ENCODE results near the gene WNT7A.
A peak's percentile ranks its signal among the peaks of the same experiment; 100 is the strongest.

Gene WNT7A

DNA sequence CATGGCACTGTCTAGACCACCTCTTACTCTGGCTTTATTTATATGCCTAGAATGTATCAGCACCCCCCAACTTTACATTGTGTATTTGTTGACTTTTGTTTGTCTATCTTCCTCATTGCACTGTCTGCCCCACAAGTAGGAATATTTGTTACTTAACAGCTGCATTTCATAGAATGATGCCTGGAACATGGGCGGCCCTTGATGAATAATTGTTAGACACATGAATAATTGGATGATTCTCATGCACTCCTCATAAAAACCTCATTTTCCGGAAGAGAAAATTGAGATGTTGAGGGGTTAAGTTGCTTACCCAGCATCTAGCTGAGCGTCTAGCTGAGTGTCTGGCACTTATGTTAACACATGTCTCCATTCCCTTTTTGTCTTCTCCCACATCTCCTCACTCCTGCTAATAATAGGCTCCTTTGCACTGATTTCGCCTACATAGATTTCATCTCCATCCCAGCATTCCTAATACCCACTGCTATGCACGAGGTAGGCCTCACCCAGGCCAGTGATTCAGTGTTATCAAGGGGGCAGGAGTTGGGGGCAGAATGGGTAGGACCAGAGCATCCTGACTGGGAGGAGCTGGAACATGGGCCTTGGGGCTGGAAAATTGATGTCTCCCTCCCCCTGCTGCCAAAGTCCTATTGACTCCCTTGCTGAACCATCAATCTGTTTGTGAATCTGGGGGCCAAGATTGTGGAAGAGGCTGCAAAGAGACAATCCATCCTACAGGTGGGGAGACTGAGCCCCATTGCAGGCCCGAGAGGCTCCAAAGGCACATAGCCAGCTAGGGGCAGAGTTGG, 7.8 kb upstream of the WNT7A start:
- H2BK12ac ChIP-seq (ENCODE audit: low read length in 2 of 2), result no peak overlapping the region
- H3K14ac ChIP-seq (ENCODE audit: low read length in 2 of 2), result no peak overlapping the region
- no peak overlapping the region for H3K18ac ChIP-seq (ENCODE audit: low read depth in 1 of 2, low read length in 2 of 2)
- H3K4me1 ChIP-seq (ENCODE audit: control insufficient read depth, insufficient read depth, low read depth, low read length), result no peaks in the 10 kb centered on the region
- no peak overlapping the region for H3K23ac ChIP-seq (ENCODE audit: low read length in 2 of 2)
- no peaks in the 10 kb centered on the region for H3K79me1 ChIP-seq (replicated peaks; ENCODE audit: low read length, poor library complexity, severe bottlenecking)
- no peak overlapping the region for H2BK15ac ChIP-seq (ENCODE audit: low read depth, poor library complexity, severe bottlenecking)
- H3K4me2 ChIP-seq (ENCODE audit: low read length, poor library complexity, severe bottlenecking), result no peak overlapping the region
- no peak overlapping the region for H2AK5ac ChIP-seq (ENCODE audit: low read length, severe bottlenecking)
- no peak overlapping the region for H3K27ac ChIP-seq (ENCODE audit: low read length, poor library complexity, severe bottlenecking)
- no peak overlapping the region for H2AFZ ChIP-seq (ENCODE audit: low read depth, low read length)
- H3K27me3 ChIP-seq (ENCODE audit: control insufficient read depth in 1 of 2, insufficient read depth in 1 of 2, low read length in 2 of 2), result peaks cover 46 to 53% of the 10 kb centered on the region in 2 experiments
- no peaks in the 10 kb centered on the region for H3K9me3 ChIP-seq (ENCODE audit: control insufficient read depth, low read length)
- no peak overlapping the region for H3K4me3 ChIP-seq (ENCODE audit: insufficient read depth in 1 of 2, low read depth in 1 of 2, low read length in 2 of 2)
- no peak overlapping the region for H3K9ac ChIP-seq (ENCODE audit: low read length)
- H4K8ac ChIP-seq (ENCODE audit: low read length), result no peak overlapping the region
- no peaks in the 10 kb centered on the region for H3K36me3 ChIP-seq (ENCODE audit: control insufficient read depth in 1 of 2, insufficient read depth in 2 of 2, low read depth in 1 of 2, low read length in 2 of 2)
- peak overlapping the region; percentile 58 for H2BK5ac ChIP-seq (ENCODE audit: low read depth, low read length, poor library complexity, severe bottlenecking)
- no peak overlapping the region for H2BK120ac ChIP-seq (ENCODE audit: low read depth, low read length)
- H4K91ac ChIP-seq (ENCODE audit: low read length), result no peak overlapping the region
- DNase-seq, result no peak
- no peak overlapping the region for H3K4ac ChIP-seq (ENCODE audit: low read depth in 1 of 2, low read length in 2 of 2)
- whole genome bisulfite sequencing, result 84% methylated on average over 5 of the region's 6 CpGs

- H3K4me1 ChIP-seq (ENCODE audit: control insufficient read depth, insufficient read depth, low read depth, low read length), result no peaks in the 10 kb centered on the region
Observed at GRCh38 chr3:13886593-13887129, 6.8 kb upstream of the WNT7A start.

GRCh38 chr3:13885704-13886010, 5.8 kb upstream of the WNT7A start:
- 49% methylated on average over 8 of the region's 8 CpGs for WGBS
- Histone ChIP-seq H3K27me3 (ENCODE audit: control insufficient read depth in 1 of 2, insufficient read depth in 1 of 2, low read length in 2 of 2) (peaks cover 63 to 73% of the 10 kb centered on the region in 2 experiments), H3K27ac (ENCODE audit: low read length, poor library complexity, severe bottlenecking) (no peak overlapping the region), H4K91ac (ENCODE audit: low read length) (no peak overlapping the region), H3K36me3 (ENCODE audit: control insufficient read depth in 1 of 2, insufficient read depth in 2 of 2, low read depth in 1 of 2, low read length in 2 of 2) (no peaks in the 10 kb centered on the region), H3K9ac (ENCODE audit: low read length) (no peak overlapping the region), H3K4me3 (ENCODE audit: insufficient read depth in 1 of 2, low read depth in 1 of 2, low read length in 2 of 2) (no peak overlapping the region), H3K9me3 (ENCODE audit: control insufficient read depth, low read length) (peaks cover 4% of the 10 kb centered on the region), H2BK12ac (ENCODE audit: low read length in 2 of 2) (no peak overlapping the region), H2BK15ac (ENCODE audit: low read depth, poor library complexity, severe bottlenecking) (no peak overlapping the region), H3K4me1 (ENCODE audit: control insufficient read depth, insufficient read depth, low read depth, low read length) (peaks cover 1% of the 10 kb centered on the region), H3K4ac (ENCODE audit: low read depth in 1 of 2, low read length in 2 of 2) (no peak overlapping the region), H2AK5ac (ENCODE audit: low read length, severe bottlenecking) (no peak overlapping the region), H3K79me1 (replicated peaks; ENCODE audit: low read length, poor library complexity, severe bottlenecking) (no peaks in the 10 kb centered on the region), H2AFZ (ENCODE audit: low read depth, low read length) (no peak overlapping the region), H3K18ac (ENCODE audit: low read depth in 1 of 2, low read length in 2 of 2) (no peak overlapping the region), H3K14ac (ENCODE audit: low read length in 2 of 2) (no peak overlapping the region), H3K23ac (ENCODE audit: low read length in 2 of 2) (no peak overlapping the region), H4K8ac (ENCODE audit: low read length) (no peak overlapping the region), H3K4me2 (ENCODE audit: low read length, poor library complexity, severe bottlenecking) (no peak overlapping the region), H2BK5ac (ENCODE audit: low read depth, low read length, poor library complexity, severe bottlenecking) (no peak overlapping the region), H2BK120ac (ENCODE audit: low read depth, low read length) (no peak overlapping the region)
- no peak for DNase-seq

More at GRCh38 chr3:13886593-13887129, 6.8 kb upstream of the WNT7A start:
- H3K27me3 ChIP-seq (ENCODE audit: control insufficient read depth in 1 of 2, insufficient read depth in 1 of 2, low read length in 2 of 2), result peaks cover 56 to 63% of the 10 kb centered on the region in 2 experiments
- no peak overlapping the region for H2BK12ac ChIP-seq (ENCODE audit: low read length in 2 of 2)
- H3K23ac ChIP-seq (ENCODE audit: low read length in 2 of 2), result no peak overlapping the region
- no peak overlapping the region for H4K91ac ChIP-seq (ENCODE audit: low read length)
- H3K9ac ChIP-seq (ENCODE audit: low read length), result no peak overlapping the region
- no peak overlapping the region for H3K4ac ChIP-seq (ENCODE audit: low read depth in 1 of 2, low read length in 2 of 2)
- H3K9me3 ChIP-seq (ENCODE audit: control insufficient read depth, low read length), result peaks cover 4% of the 10 kb centered on the region
- no peak overlapping the region for H2BK15ac ChIP-seq (ENCODE audit: low read depth, poor library complexity, severe bottlenecking)
- H2AFZ ChIP-seq (ENCODE audit: low read depth, low read length), result no peak overlapping the region
- no peak overlapping the region for H3K4me2 ChIP-seq (ENCODE audit: low read length, poor library complexity, severe bottlenecking)
- H4K8ac ChIP-seq (ENCODE audit: low read length), result no peak overlapping the region
- no peak overlapping the region for H3K27ac ChIP-seq (ENCODE audit: low read length, poor library complexity, severe bottlenecking)
- H2BK120ac ChIP-seq (ENCODE audit: low read depth, low read length), result no peak overlapping the region
- no peak overlapping the region for H2AK5ac ChIP-seq (ENCODE audit: low read length, severe bottlenecking)
- DNase-seq, result no peak
- H3K36me3 ChIP-seq (ENCODE audit: control insufficient read depth in 1 of 2, insufficient read depth in 2 of 2, low read depth in 1 of 2, low read length in 2 of 2), result no peaks in the 10 kb centered on the region
- no peak overlapping the region for H3K18ac ChIP-seq (ENCODE audit: low read depth in 1 of 2, low read length in 2 of 2)
- WGBS, result 62% methylated on average over 4 of the region's 4 CpGs
- no peak overlapping the region for H3K4me3 ChIP-seq (ENCODE audit: insufficient read depth in 1 of 2, low read depth in 1 of 2, low read length in 2 of 2)
- H3K14ac ChIP-seq (ENCODE audit: low read length in 2 of 2), result no peak overlapping the region
- no peak overlapping the region for H2BK5ac ChIP-seq (ENCODE audit: low read depth, low read length, poor library complexity, severe bottlenecking)
- no peaks in the 10 kb centered on the region for H3K79me1 ChIP-seq (replicated peaks; ENCODE audit: low read length, poor library complexity, severe bottlenecking)

- Histone ChIP-seq H3K9ac (ENCODE audit: low read length) (no peak overlapping the region), H3K36me3 (ENCODE audit: control insufficient read depth in 1 of 2, insufficient read depth in 2 of 2, low read depth in 1 of 2, low read length in 2 of 2) (no peaks in the 10 kb centered on the region), H3K9me3 (ENCODE audit: control insufficient read depth, low read length) (peaks cover 4% of the 10 kb centered on the region), H2BK12ac (ENCODE audit: low read length in 2 of 2) (no peak overlapping the region), H3K27ac (ENCODE audit: low read length, poor library complexity, severe bottlenecking) (no peak overlapping the region), H3K23ac (ENCODE audit: low read length in 2 of 2) (no peak overlapping the region), H4K8ac (ENCODE audit: low read length) (no peak overlapping the region), H4K91ac (ENCODE audit: low read length) (no peak overlapping the region), H3K27me3 (ENCODE audit: control insufficient read depth in 1 of 2, insufficient read depth in 1 of 2, low read length in 2 of 2) (peaks cover 64 to 78% of the 10 kb centered on the region in 2 experiments), H2BK15ac (ENCODE audit: low read depth, poor library complexity, severe bottlenecking) (no peak overlapping the region), H3K79me1 (replicated peaks; ENCODE audit: low read length, poor library complexity, severe bottlenecking) (no peaks in the 10 kb centered on the region), H2AFZ (ENCODE audit: low read depth, low read length) (no peak overlapping the region), H3K4me2 (ENCODE audit: low read length, poor library complexity, severe bottlenecking) (no peak overlapping the region), H3K14ac (ENCODE audit: low read length in 2 of 2) (no peak overlapping the region), H3K4me3 (ENCODE audit: insufficient read depth in 1 of 2, low read depth in 1 of 2, low read length in 2 of 2) (no peak overlapping the region), H2BK5ac (ENCODE audit: low read depth, low read length, poor library complexity, severe bottlenecking) (no peak overlapping the region), H3K4ac (ENCODE audit: low read depth in 1 of 2, low read length in 2 of 2) (no peak overlapping the region), H2BK120ac (ENCODE audit: low read depth, low read length) (no peak overlapping the region), H3K4me1 (ENCODE audit: control insufficient read depth, insufficient read depth, low read depth, low read length) (peaks cover 6% of the 10 kb centered on the region), H2AK5ac (ENCODE audit: low read length, severe bottlenecking) (no peak overlapping the region), H3K18ac (ENCODE audit: low read depth in 1 of 2, low read length in 2 of 2) (no peak overlapping the region)
- no peak for DNase-seq
- WGBS, result 45% methylated on average over 6 of the region's 7 CpGs
Observed at GRCh38 chr3:13884851-13885703, 5.2 kb upstream of the WNT7A start.
